ENCODE results near the gene PBXIP1.

Gene PBXIP1

GRCh38 chr1:154969246-154969645 is 13.3 kb upstream of the PBXIP1 start:
- TF ChIP-seq CTCF (IDR thresholded peaks at IDR 0.05; ENCODE audit: poor library complexity, severe bottlenecking), result no peak
- Histone ChIP-seq H3K4me3 (ENCODE audit: severe bottlenecking) (peak overlapping the region; percentile 57), H3K27me3 (ENCODE audit: insufficient read depth, poor library complexity, severe bottlenecking) (no peaks in the 10 kb centered on the region), H3K9me3 (ENCODE audit: severe bottlenecking) (no peaks in the 10 kb centered on the region), H3K4me1 (ENCODE audit: insufficient read depth, poor library complexity, severe bottlenecking) (peaks cover 33% of the 10 kb centered on the region), H3K36me3 (ENCODE audit: low read depth) (peaks cover 52% of the 10 kb centered on the region), H3K27ac (ENCODE audit: poor library complexity, severe bottlenecking) (peak overlapping the region; percentile 99)
- ATAC-seq (ENCODE audit: low read depth) (no peak), DNase-seq (ENCODE audit: low spot score) (no peak)

- Histone ChIP-seq H3K27me3 (ENCODE audit: insufficient read depth, poor library complexity, severe bottlenecking) (no peaks in the 10 kb centered on the region), H3K4me3 (ENCODE audit: severe bottlenecking) (peak overlapping the region; percentile 57), H3K4me1 (ENCODE audit: insufficient read depth, poor library complexity, severe bottlenecking) (peaks cover 33% of the 10 kb centered on the region), H3K27ac (ENCODE audit: poor library complexity, severe bottlenecking) (peak overlapping the region; percentile 99), H3K36me3 (ENCODE audit: low read depth) (peaks cover 57% of the 10 kb centered on the region), H3K9me3 (ENCODE audit: severe bottlenecking) (no peaks in the 10 kb centered on the region)
- no peak for TF ChIP-seq CTCF (IDR thresholded peaks at IDR 0.05; ENCODE audit: poor library complexity, severe bottlenecking)
- no peak for DNase-seq (ENCODE audit: low spot score)
- no peak for ATAC-seq (ENCODE audit: low read depth)
Observed at GRCh38 chr1:154968731-154969130, 12.8 kb upstream of the PBXIP1 start.

- H3K27ac ChIP-seq (ENCODE audit: poor library complexity, severe bottlenecking), result peak overlapping the region; percentile 99
- peaks cover 70% of the 10 kb centered on the region for H3K36me3 ChIP-seq (ENCODE audit: low read depth)
- no peak for TF ChIP-seq CTCF (IDR thresholded peaks at IDR 0.05; ENCODE audit: poor library complexity, severe bottlenecking)
- DNase-seq (ENCODE audit: low spot score) (no peak), ATAC-seq (ENCODE audit: low read depth) (no peak)
- no peak overlapping the region for H3K4me3 ChIP-seq (ENCODE audit: severe bottlenecking)
- H3K9me3 ChIP-seq (ENCODE audit: severe bottlenecking), result no peaks in the 10 kb centered on the region
- H3K4me1 ChIP-seq (ENCODE audit: insufficient read depth, poor library complexity, severe bottlenecking), result peaks cover 32% of the 10 kb centered on the region
- H3K27me3 ChIP-seq (ENCODE audit: insufficient read depth, poor library complexity, severe bottlenecking), result no peaks in the 10 kb centered on the region
Observed at GRCh38 chr1:154967331-154967950, 11.5 kb upstream of the PBXIP1 start.

- Histone ChIP-seq H3K27ac (ENCODE audit: poor library complexity, severe bottlenecking) (peak overlapping the region; percentile 99), H3K4me3 (ENCODE audit: severe bottlenecking) (no peak overlapping the region), H3K4me1 (ENCODE audit: insufficient read depth, poor library complexity, severe bottlenecking) (peaks cover 23% of the 10 kb centered on the region), H3K9me3 (ENCODE audit: severe bottlenecking) (no peaks in the 10 kb centered on the region), H3K36me3 (ENCODE audit: low read depth) (peaks cover 73% of the 10 kb centered on the region), H3K27me3 (ENCODE audit: insufficient read depth, poor library complexity, severe bottlenecking) (no peaks in the 10 kb centered on the region)
- TF ChIP-seq CTCF (IDR thresholded peaks at IDR 0.05; ENCODE audit: poor library complexity, severe bottlenecking), result no peak
- ATAC-seq (ENCODE audit: low read depth) (no peak), DNase-seq (ENCODE audit: low spot score) (no peak)
Observed at GRCh38 chr1:154966111-154966510, 10.2 kb upstream of the PBXIP1 start.

GRCh38 chr1:154964359-154964758 is 8.5 kb upstream of the PBXIP1 start:
- H3K36me3 ChIP-seq (ENCODE audit: low read depth), result peaks cover 77% of the 10 kb centered on the region
- no peaks in the 10 kb centered on the region for H3K27me3 ChIP-seq (ENCODE audit: insufficient read depth, poor library complexity, severe bottlenecking)
- DNase-seq (ENCODE audit: low spot score), result no peak
- no peak overlapping the region for H3K4me3 ChIP-seq (ENCODE audit: severe bottlenecking)
- peaks cover 23% of the 10 kb centered on the region for H3K4me1 ChIP-seq (ENCODE audit: insufficient read depth, poor library complexity, severe bottlenecking)
- H3K9me3 ChIP-seq (ENCODE audit: severe bottlenecking), result no peaks in the 10 kb centered on the region
- H3K27ac ChIP-seq (ENCODE audit: poor library complexity, severe bottlenecking), result peak overlapping the region; percentile 99
- ATAC-seq (ENCODE audit: low read depth), result no peak
- TF ChIP-seq CTCF (IDR thresholded peaks at IDR 0.05; ENCODE audit: poor library complexity, severe bottlenecking), result no peak

Measured in RWPE2 (cell line).